ENCODE data around the gene MEPE. TPM values are rescaled to one million over a fixed set of nuclear protein-coding genes. Genes with fewer than 3 reads are reported as not detected.

The MEPE gene
- total RNA-seq, 4 donors from 2014 or later = not detected

GRCh38 chr4:87853108-87853507, 20.3 kb downstream of the MEPE start:
- no peak for DNase-seq
- 3 to 4% methylated on average over 3 of the region's 3 CpGs for WGBS, 2 donors
- TF ChIP-seq, protein P1, sequence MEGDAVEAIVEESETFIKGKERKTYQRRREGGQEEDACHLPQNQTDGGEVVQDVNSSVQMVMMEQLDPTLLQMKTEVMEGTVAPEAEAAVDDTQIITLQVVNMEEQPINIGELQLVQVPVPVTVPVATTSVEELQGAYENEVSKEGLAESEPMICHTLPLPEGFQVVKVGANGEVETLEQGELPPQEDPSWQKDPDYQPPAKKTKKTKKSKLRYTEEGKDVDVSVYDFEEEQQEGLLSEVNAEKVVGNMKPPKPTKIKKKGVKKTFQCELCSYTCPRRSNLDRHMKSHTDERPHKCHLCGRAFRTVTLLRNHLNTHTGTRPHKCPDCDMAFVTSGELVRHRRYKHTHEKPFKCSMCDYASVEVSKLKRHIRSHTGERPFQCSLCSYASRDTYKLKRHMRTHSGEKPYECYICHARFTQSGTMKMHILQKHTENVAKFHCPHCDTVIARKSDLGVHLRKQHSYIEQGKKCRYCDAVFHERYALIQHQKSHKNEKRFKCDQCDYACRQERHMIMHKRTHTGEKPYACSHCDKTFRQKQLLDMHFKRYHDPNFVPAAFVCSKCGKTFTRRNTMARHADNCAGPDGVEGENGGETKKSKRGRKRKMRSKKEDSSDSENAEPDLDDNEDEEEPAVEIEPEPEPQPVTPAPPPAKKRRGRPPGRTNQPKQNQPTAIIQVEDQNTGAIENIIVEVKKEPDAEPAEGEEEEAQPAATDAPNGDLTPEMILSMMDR (IDR thresholded peaks at IDR 0.05) = peak in 4 of 6 experiments; percentile 12 to 54 (median 48)
- TF ChIP-seq POLR2A (IDR thresholded peaks at IDR 0.05) = no peak
- no peak overlapping the region for H3K27ac ChIP-seq
- H3K4me1 ChIP-seq = peaks cover 0 to 5% of the 10 kb centered on the region in 2 donors
- H3K4me3 ChIP-seq (replicated peaks in 1 of 3) = no peak overlapping the region
- intact Hi-C loops (cut with DNase I) = loop anchor here (5.0 to 10.0 kb wide), 2 partner anchors 119 to 362 kb away; no protein-coding TSS in a partner anchor
- H3K9me3 ChIP-seq = no peaks in the 10 kb centered on the region
- H3K36me3 ChIP-seq = no peaks in the 10 kb centered on the region
- no peaks in the 10 kb centered on the region for H3K27me3 ChIP-seq

DNA sequence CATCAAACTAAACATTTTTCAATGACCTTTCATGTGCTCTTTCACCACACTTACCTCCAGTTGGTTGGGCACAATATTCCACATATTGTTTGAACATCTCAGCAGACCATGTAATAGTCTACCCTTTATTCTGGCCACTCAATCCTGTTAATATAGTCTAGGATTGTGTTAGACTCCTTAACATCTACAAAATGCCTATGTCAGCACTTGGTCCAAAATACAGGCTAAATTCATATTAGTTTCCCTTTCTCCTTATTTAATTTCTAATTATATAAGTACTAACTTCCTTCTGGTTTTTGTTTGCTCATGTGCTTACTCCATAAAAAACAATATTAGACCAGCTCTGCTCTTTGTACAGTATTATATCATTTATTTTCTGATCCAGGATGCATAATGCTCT, 21.1 kb downstream of the MEPE start:
- Histone ChIP-seq H3K9me3 (no peaks in the 10 kb centered on the region), H3K27me3 (no peaks in the 10 kb centered on the region), H3K4me1 (peaks cover 0 to 2% of the 10 kb centered on the region in 2 donors), H3K36me3 (no peaks in the 10 kb centered on the region), H3K27ac (no peak overlapping the region), H3K4me3 (replicated peaks in 1 of 3) (no peak overlapping the region)
- intact Hi-C loops (cut with DNase I) = loop anchor here (5.0 to 10.0 kb wide), 2 partner anchors 118 to 361 kb away; no protein-coding TSS in a partner anchor
- DNase-seq = no peak
- TF ChIP-seq, protein P1 (IDR thresholded peaks at IDR 0.05) = no peak
- no peak for TF ChIP-seq POLR2A (IDR thresholded peaks at IDR 0.05)

GRCh38 chr4:87855559-87855958, 22.8 kb downstream of the MEPE start:
- H3K4me3 ChIP-seq (replicated peaks in 1 of 3) = no peak overlapping the region
- H3K4me1 ChIP-seq = no peaks in the 10 kb centered on the region
- no peak overlapping the region for H3K27ac ChIP-seq
- WGBS, 2 donors = 81% methylated on average over 7 of the region's 8 CpGs
- no peaks in the 10 kb centered on the region for H3K36me3 ChIP-seq
- TF ChIP-seq POLR2A (IDR thresholded peaks at IDR 0.05) = no peak
- TF ChIP-seq, protein P1 (IDR thresholded peaks at IDR 0.05) = no peak
- intact Hi-C loops (cut with DNase I) = loop anchor here (10.0 kb wide), 1 partner anchor 359 kb away; no protein-coding TSS in a partner anchor
- H3K27me3 ChIP-seq = no peaks in the 10 kb centered on the region
- no peaks in the 10 kb centered on the region for H3K9me3 ChIP-seq
- DNase-seq = no peak

- intact Hi-C loops (cut with DNase I) = loop anchor here (10.0 kb wide), 1 partner anchor 358 kb away; no protein-coding TSS in a partner anchor
- Histone ChIP-seq H3K27me3 (no peaks in the 10 kb centered on the region), H3K27ac (no peak overlapping the region), H3K9me3 (no peaks in the 10 kb centered on the region), H3K36me3 (no peaks in the 10 kb centered on the region), H3K4me1 (no peaks in the 10 kb centered on the region), H3K4me3 (replicated peaks in 1 of 3) (no peak overlapping the region)
- WGBS, 2 donors = 42 to 44% methylated on average over 1 of the region's 1 CpG
- no peak for DNase-seq
- TF ChIP-seq, protein P1 (IDR thresholded peaks at IDR 0.05) = no peak
- no peak for TF ChIP-seq POLR2A (IDR thresholded peaks at IDR 0.05)
Observed at GRCh38 chr4:87856816-87857215, 24.0 kb downstream of the MEPE start.

DNA sequence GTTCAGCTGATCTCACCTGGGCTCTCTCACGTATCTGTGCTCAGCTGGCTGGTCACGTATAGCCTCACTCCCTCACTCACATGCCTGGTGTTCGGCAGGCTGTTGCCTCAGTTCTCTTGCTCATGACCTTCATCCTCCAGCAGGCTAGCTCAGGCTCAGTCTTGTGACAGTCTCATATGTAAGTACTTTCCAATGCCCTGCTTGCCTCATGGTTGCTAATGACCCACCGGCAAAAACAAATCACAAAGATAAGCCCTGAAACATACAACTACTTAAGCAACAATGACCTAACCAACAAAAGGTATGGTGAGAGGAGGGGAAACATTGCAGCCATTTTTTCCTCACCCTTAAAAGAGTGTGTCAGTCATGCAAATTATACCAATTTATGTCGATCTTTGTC, 25.0 kb downstream of the MEPE start:
- no peak overlapping the region for H3K4me3 ChIP-seq (replicated peaks in 1 of 3)
- no peak overlapping the region for H3K27ac ChIP-seq
- H3K27me3 ChIP-seq = no peaks in the 10 kb centered on the region
- intact Hi-C loops (cut with DNase I) = loop anchor here (10.0 kb wide), 1 partner anchor 357 kb away; no protein-coding TSS in a partner anchor
- no peaks in the 10 kb centered on the region for H3K4me1 ChIP-seq
- no peaks in the 10 kb centered on the region for H3K9me3 ChIP-seq
- no peak for DNase-seq
- WGBS, 2 donors = 55 to 57% methylated on average over 5 of the region's 5 CpGs
- TF ChIP-seq POLR2A (IDR thresholded peaks at IDR 0.05) = no peak
- TF ChIP-seq, protein P1 (IDR thresholded peaks at IDR 0.05) = no peak
- no peaks in the 10 kb centered on the region for H3K36me3 ChIP-seq
